ENCODE data around the gene JARID2.

DNA sequence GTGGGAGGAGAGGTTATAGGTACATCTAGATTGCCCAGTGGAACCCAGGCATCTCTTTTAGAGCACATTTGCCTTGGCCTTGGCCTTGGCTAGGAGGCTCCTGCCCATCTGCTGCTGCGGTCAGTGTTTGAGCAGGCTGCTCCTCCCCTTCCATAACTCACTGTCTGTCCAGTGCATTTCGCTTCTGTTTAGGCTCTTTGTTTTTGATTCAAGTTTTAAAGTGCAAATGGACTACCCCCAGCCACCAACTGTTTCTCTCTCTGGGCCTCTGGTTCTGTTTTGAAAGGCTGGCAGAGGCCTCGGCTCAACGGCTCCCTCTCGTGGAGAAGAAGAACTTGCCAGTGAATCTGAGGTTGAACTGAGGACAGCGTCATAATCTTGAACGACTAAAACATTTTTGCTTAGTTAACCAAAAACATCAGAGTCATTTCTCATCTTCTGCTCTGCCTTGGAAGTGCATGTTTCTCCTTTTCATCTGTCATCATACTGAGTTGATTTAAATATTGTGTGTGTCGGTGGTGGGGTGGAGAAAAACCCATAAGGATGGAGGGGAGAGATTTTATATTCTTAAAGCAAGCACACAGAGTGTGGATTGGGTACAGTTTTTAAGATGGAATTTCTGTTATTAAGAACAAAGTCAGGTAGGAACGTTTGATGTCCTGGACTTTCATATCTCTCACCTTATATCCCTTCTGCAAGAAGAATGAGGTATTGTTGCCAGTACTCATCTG, 245.6 kb downstream of the JARID2 start:
- TF ChIP-seq RELA (CRISPR knock-in tag; IDR thresholded peaks at IDR 0.05) = no peak
- TF ChIP-seq AHR (CRISPR knock-in tag; IDR thresholded peaks at IDR 0.05) = no peak
- TF ChIP-seq ZFAT (CRISPR knock-in tag; conservative IDR thresholded peaks at IDR 0.05) = no peak
- no peak for TF ChIP-seq ZNF510 (CRISPR knock-in tag; IDR thresholded peaks at IDR 0.05; ENCODE audit: low read depth)
- TF ChIP-seq NR1H2 (CRISPR knock-in tag; IDR thresholded peaks at IDR 0.05; ENCODE audit: borderline replicate concordance, low read depth) = no peak
- TF ChIP-seq, protein P1, sequence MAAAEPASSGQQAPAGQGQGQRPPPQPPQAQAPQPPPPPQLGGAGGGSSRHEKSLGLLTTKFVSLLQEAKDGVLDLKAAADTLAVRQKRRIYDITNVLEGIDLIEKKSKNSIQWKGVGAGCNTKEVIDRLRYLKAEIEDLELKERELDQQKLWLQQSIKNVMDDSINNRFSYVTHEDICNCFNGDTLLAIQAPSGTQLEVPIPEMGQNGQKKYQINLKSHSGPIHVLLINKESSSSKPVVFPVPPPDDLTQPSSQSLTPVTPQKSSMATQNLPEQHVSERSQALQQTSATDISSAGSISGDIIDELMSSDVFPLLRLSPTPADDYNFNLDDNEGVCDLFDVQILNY (CRISPR knock-in tag; conservative IDR thresholded peaks at IDR 0.05) = no peak
- TF ChIP-seq, protein P2, sequence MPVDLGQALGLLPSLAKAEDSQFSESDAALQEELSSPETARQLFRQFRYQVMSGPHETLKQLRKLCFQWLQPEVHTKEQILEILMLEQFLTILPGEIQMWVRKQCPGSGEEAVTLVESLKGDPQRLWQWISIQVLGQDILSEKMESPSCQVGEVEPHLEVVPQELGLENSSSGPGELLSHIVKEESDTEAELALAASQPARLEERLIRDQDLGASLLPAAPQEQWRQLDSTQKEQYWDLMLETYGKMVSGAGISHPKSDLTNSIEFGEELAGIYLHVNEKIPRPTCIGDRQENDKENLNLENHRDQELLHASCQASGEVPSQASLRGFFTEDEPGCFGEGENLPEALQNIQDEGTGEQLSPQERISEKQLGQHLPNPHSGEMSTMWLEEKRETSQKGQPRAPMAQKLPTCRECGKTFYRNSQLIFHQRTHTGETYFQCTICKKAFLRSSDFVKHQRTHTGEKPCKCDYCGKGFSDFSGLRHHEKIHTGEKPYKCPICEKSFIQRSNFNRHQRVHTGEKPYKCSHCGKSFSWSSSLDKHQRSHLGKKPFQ (CRISPR knock-in tag; IDR thresholded peaks at IDR 0.05; ENCODE audit: insufficient replicate concordance) = no peak
- TF ChIP-seq ZFP90 (CRISPR knock-in tag; IDR thresholded peaks at IDR 0.05; ENCODE audit: borderline replicate concordance) = no peak
- TF ChIP-seq, protein P3, sequence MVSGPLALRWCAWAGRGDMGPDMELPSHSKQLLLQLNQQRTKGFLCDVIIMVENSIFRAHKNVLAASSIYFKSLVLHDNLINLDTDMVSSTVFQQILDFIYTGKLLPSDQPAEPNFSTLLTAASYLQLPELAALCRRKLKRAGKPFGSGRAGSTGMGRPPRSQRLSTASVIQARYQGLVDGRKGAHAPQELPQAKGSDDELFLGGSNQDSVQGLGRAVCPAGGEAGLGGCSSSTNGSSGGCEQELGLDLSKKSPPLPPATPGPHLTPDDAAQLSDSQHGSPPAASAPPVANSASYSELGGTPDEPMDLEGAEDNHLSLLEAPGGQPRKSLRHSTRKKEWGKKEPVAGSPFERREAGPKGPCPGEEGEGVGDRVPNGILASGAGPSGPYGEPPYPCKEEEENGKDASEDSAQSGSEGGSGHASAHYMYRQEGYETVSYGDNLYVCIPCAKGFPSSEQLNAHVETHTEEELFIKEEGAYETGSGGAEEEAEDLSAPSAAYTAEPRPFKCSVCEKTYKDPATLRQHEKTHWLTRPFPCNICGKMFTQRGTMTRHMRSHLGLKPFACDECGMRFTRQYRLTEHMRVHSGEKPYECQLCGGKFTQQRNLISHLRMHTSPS (CRISPR knock-in tag; IDR thresholded peaks at IDR 0.05; ENCODE audit: low read depth) = no peak
- no peak for TF ChIP-seq TCF12 (IDR thresholded peaks at IDR 0.05)
- TF ChIP-seq TCF12 (CRISPR knock-in tag; IDR thresholded peaks at IDR 0.05) = no peak
- TF ChIP-seq, protein P4, sequence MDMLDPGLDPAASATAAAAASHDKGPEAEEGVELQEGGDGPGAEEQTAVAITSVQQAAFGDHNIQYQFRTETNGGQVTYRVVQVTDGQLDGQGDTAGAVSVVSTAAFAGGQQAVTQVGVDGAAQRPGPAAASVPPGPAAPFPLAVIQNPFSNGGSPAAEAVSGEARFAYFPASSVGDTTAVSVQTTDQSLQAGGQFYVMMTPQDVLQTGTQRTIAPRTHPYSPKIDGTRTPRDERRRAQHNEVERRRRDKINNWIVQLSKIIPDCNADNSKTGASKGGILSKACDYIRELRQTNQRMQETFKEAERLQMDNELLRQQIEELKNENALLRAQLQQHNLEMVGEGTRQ (IDR thresholded peaks at IDR 0.05; ENCODE audit: low read depth, low read length) = no peak
- TF ChIP-seq, protein P4 (CRISPR knock-in tag; IDR thresholded peaks at IDR 0.05; ENCODE audit: borderline replicate concordance) = no peak

Measured in HepG2 (cell line).